Mononuclear cell (primary cell): ENCODE measurements around the gene ZNF215. TPM values are rescaled to one million over a fixed set of nuclear protein-coding genes. Genes with fewer than 3 reads are reported as not detected.
"Not testable (repeated sequence)": the region's sequence is repeated elsewhere in the genome, so short reads cannot be mapped to it uniquely, and the experiment has no call there.

ENCODE experiments used
- H3K27me3 ChIP-seq: 2 replicates; pipeline ENCODE4 v1.6.0; 2011; ENCODE audit warnings: low read length, control low read depth; ENCODE audit not compliant: insufficient read depth
- H3K4me1 ChIP-seq: 2 replicates; pipeline ENCODE4 v1.5.1; 2011; ENCODE audit warnings: mild to moderate bottlenecking, low read length, control low read depth; ENCODE audit not compliant: insufficient read depth
- H3K4me3 ChIP-seq: 2 replicates; pipeline ENCODE4 v1.5.1; 2011; ENCODE audit warnings: mild to moderate bottlenecking, low read length, moderate library complexity
- H3K9me3 ChIP-seq: 2 replicates; pipeline ENCODE4 v1.5.1; 2011; ENCODE audit warnings: low read depth, mild to moderate bottlenecking, control low read depth, low read length
- total RNA-seq: library from RNA; depleted of rRNA; stranded (reverse); fragments of >200 nt; gene quantifications from one replicate; pipeline ENCODE4 v1.2.3, GENCODE V29; 2012

The ZNF215 gene
- total RNA-seq, 1 donor: 0.52 TPM

- Histone ChIP-seq H3K4me3 (no peak overlapping the region), H3K9me3 (no peaks in the 10 kb centered on the region), H3K27me3 (peaks cover 16% of the 10 kb centered on the region), H3K4me1 (peaks cover 18% of the 10 kb centered on the region)
Measured at GRCh38 chr11:6925007-6925577, 1.1 kb upstream of the ZNF215 start.

GRCh38 chr11:6925636-6926207 lies 504 bp upstream of the ZNF215 start:
- Histone ChIP-seq H3K27me3 (peaks cover 16% of the 10 kb centered on the region), H3K4me3 (no peak overlapping the region), H3K4me1 (peaks cover 18% of the 10 kb centered on the region), H3K9me3 (no peaks in the 10 kb centered on the region)

GRCh38 chr11:6927030-6927617 lies 898 bp downstream of the ZNF215 start:
- Histone ChIP-seq H3K4me1 (peaks cover 18% of the 10 kb centered on the region), H3K9me3 (no peaks in the 10 kb centered on the region), H3K27me3 (peaks cover 18% of the 10 kb centered on the region), H3K4me3 (peak overlapping the region; percentile 45)

GRCh38 chr11:6928916-6929315 lies 2.7 kb downstream of the ZNF215 start:
- Histone ChIP-seq H3K9me3 (no peaks in the 10 kb centered on the region), H3K4me3 (no peak overlapping the region), H3K27me3 (peaks cover 18% of the 10 kb centered on the region), H3K4me1 (peaks cover 18% of the 10 kb centered on the region)

- peaks cover 14% of the 10 kb centered on the region for H3K4me1 ChIP-seq
- no peaks in the 10 kb centered on the region for H3K9me3 ChIP-seq
- no peak overlapping the region for H3K4me3 ChIP-seq
- peaks cover 10% of the 10 kb centered on the region for H3K27me3 ChIP-seq
Measured at GRCh38 chr11:6931146-6931713, 5.0 kb downstream of the ZNF215 start.

GRCh38 chr11:6932145-6932544 lies 5.9 kb downstream of the ZNF215 start:
- Histone ChIP-seq H3K9me3 (no peaks in the 10 kb centered on the region), H3K4me1 (peaks cover 4% of the 10 kb centered on the region), H3K4me3 (no peak overlapping the region), H3K27me3 (peaks cover 10% of the 10 kb centered on the region)

GRCh38 chr11:6941970-6942369 lies 15.7 kb downstream of the ZNF215 start:
- Histone ChIP-seq H3K4me3 (no peak overlapping the region), H3K9me3 (no peaks in the 10 kb centered on the region), H3K4me1 (no peaks in the 10 kb centered on the region), H3K27me3 (no peaks in the 10 kb centered on the region)

GRCh38 chr11:6943131-6943530 lies 16.9 kb downstream of the ZNF215 start:
- no peaks in the 10 kb centered on the region for H3K9me3 ChIP-seq
- no peaks in the 10 kb centered on the region for H3K27me3 ChIP-seq
- H3K4me1 ChIP-seq: no peaks in the 10 kb centered on the region
- H3K4me3 ChIP-seq: no peak overlapping the region

- not testable (repeated sequence) for H3K4me3 ChIP-seq, H3K27me3 ChIP-seq, H3K9me3 ChIP-seq, H3K4me1 ChIP-seq
Measured at GRCh38 chr11:6954248-6954647, 28.0 kb downstream of the ZNF215 start.

- H3K4me1 ChIP-seq: no peaks in the 10 kb centered on the region
- H3K4me3 ChIP-seq: no peak overlapping the region
- no peaks in the 10 kb centered on the region for H3K27me3 ChIP-seq
- H3K9me3 ChIP-seq: no peaks in the 10 kb centered on the region
Measured at GRCh38 chr11:6962141-6962540, 35.9 kb downstream of the ZNF215 start.

- Histone ChIP-seq H3K4me3 (no peak overlapping the region), H3K9me3 (no peaks in the 10 kb centered on the region), H3K4me1 (no peaks in the 10 kb centered on the region), H3K27me3 (no peaks in the 10 kb centered on the region)
Measured at GRCh38 chr11:6962673-6963072, 36.4 kb downstream of the ZNF215 start.

- no peaks in the 10 kb centered on the region for H3K4me1 ChIP-seq
- no peaks in the 10 kb centered on the region for H3K9me3 ChIP-seq
- no peaks in the 10 kb centered on the region for H3K27me3 ChIP-seq
- no peak overlapping the region for H3K4me3 ChIP-seq
Measured at GRCh38 chr11:6968816-6969215, 42.6 kb downstream of the ZNF215 start.

GRCh38 chr11:6969854-6970253 lies 43.6 kb downstream of the ZNF215 start:
- H3K27me3 ChIP-seq, H3K4me3 ChIP-seq, H3K4me1 ChIP-seq, H3K9me3 ChIP-seq: not testable (repeated sequence)

GRCh38 chr11:6979365-6979764 lies 53.1 kb downstream of the ZNF215 start:
- Histone ChIP-seq H3K9me3 (no peaks in the 10 kb centered on the region), H3K27me3 (no peaks in the 10 kb centered on the region), H3K4me1 (no peaks in the 10 kb centered on the region), H3K4me3 (no peak overlapping the region)

GRCh38 chr11:6986487-6986886 lies 60.3 kb downstream of the ZNF215 start:
- Histone ChIP-seq H3K4me3 (no peak overlapping the region), H3K27me3 (no peaks in the 10 kb centered on the region), H3K9me3 (no peaks in the 10 kb centered on the region), H3K4me1 (no peaks in the 10 kb centered on the region)

- Histone ChIP-seq H3K4me3 (no peak overlapping the region), H3K4me1 (no peaks in the 10 kb centered on the region), H3K27me3 (no peaks in the 10 kb centered on the region), H3K9me3 (no peaks in the 10 kb centered on the region)
Measured at GRCh38 chr11:6988506-6988905, 62.3 kb downstream of the ZNF215 start.
